GM21390 (cell line): ENCODE results near the gene TMEM175.

Experiments
- ATAC-seq: cut with Tn5 transposase; IDR thresholded peaks from one replicate; pipeline ENCODE4 v1.9.1; 2021; ENCODE audit not compliant: unreplicated experiment

TMEM175 gene

DNA sequence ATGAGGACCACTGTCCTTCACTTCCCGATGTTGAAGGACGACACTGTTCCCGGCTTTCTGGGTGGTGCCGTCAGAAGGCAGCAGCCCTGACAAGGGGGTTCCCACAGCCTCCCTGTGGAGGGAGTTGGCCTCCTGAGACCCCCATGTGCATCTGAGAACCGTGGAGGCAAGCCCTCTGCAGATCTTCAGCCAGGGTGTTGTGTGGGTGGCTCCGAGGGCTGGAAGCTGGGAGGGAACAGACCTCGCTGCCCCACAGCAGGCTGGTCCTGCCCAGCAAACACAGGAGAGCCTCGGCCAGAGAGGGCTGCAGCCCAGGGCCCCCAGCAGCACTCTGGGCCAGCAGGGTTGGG is 24.9 kb downstream of the TMEM175 start:
- ATAC-seq = no peak

DNA sequence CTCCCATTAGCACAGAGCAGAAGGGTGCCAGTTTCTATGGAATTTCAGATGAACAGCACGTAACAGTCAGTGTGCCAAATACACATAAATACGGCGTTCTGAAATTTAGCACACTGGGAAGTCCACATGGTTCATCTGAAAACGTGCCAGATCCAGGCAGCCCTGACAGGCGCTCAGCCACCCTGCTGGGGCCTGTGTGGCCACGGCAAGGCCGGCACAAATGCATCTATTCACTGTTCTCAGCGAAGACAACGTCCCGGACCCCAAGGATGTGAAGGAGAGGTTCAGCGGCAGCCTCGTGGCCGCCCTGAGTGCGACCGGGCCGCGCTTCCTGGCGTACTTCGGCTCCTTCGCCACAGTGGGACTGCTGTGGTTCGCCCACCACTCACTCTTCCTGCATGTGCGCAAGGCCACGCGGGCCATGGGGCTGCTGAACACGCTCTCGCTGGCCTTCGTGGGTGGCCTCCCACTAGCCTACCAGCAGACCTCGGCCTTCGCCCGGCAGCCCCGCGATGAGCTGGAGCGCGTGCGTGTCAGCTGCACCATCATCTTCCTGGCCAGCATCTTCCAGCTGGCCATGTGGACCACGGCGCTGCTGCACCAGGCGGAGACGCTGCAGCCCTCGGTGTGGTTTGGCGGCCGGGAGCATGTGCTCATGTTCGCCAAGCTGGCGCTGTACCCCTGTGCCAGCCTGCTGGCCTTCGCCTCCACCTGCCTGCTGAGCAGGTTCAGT is 25.5 kb downstream of the TMEM175 start:
- ATAC-seq = no peak

DNA sequence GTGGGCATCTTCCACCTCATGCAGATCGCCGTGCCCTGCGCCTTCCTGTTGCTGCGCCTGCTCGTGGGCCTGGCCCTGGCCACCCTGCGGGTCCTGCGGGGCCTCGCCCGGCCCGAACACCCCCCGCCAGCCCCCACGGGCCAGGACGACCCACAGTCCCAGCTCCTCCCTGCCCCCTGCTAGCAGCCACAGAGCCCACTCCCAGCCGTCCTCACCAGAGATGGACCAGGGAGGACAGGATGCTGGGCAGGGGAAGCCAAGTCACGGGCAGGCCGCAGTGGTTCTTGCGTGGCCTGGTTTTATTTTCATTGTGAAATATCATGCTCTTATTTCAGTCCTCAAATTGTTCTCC is 26.0 kb downstream of the TMEM175 start:
- no peak for ATAC-seq

DNA sequence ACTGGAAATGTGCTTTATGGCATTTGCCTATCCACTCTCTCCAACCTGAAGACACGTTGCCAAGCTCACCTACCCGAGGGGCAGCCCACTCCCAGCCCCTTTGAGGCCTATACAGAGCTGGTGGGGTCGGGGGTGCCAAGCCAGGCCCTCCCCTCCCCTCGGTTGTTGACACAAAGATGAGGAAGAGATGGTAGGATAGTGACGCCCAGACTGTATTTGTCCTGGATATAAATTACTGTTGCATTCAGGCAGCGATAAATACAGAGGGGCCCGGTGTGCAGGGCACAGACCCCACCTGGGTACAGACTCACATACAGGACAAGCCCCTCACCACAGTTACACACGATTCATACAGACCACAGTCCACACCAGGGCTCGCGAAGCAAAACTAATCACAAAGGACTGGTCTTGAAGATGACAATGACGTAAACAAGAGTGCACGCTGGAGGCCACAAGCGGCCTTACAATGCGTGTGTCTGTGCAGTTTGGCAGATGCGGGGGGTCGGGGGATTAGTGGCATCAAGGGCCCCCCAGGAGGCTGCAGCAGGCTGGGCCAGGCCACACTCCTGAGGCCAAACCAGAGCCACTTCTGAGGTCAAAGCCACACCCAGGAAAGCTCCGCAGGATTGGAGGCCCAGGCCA is 26.6 kb downstream of the TMEM175 start:
- no peak for ATAC-seq

DNA sequence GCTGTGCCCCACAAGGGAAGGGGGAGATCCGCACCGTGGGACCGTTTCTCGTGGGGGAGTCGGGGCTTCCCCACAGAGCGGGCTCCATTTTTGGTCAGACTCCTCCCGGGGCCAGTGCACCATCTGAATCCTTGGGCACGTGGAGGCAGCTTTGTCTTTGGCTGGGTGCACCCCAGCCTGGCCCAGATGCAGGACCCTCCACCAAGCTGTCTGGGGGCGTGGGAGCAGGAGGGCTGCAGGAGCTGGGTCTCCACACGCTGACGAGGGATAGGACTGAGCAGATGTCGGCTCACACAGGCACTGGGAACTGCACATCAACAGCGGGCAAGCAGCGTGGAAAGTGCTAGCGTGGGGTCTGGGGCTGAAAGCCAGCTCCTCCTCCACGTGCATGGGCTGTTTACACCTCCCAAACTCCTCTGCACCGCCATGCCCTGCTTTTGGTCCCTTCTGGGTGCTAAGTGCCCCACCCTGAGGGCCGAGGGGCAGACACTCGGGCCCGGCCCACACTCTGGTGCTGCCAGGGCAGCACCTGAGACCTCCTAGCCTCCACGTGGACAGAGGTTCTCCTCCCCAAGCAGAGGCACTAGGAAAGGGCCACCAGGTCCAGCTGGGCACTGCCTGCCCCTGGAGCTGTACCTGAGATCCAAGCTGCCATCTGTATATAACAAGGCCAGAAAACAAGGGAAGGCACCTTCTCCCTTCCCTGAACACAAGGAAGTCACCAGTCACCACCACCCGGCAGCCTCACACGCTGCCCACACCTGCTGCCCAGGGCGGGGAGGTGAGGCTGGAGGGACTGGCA is 27.3 kb downstream of the TMEM175 start:
- no peak for ATAC-seq

DNA sequence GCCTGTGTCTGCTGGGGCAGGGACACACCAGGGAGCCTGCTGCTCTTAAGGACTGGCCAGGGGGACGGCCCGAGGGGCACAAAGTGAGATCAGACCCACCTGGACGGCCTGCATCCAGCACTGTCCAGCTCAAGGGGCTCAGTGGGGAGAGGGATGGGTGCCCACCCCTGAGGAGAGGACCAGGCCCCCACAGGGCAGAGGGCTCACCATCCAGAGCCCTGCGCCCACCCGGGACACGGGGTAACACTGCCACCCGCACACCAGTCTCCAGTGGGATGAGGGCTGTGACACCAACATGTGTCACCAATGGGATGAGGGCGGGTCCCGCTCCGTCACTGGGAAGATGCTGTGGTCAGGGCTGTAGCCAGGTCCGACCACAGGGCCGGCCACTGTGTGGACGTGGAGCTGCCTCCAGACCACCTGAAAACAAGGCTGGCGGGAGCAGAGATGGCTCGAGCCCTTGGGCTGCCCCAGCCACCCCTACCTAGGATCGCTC is 27.9 kb downstream of the TMEM175 start:
- no peak for ATAC-seq

DNA sequence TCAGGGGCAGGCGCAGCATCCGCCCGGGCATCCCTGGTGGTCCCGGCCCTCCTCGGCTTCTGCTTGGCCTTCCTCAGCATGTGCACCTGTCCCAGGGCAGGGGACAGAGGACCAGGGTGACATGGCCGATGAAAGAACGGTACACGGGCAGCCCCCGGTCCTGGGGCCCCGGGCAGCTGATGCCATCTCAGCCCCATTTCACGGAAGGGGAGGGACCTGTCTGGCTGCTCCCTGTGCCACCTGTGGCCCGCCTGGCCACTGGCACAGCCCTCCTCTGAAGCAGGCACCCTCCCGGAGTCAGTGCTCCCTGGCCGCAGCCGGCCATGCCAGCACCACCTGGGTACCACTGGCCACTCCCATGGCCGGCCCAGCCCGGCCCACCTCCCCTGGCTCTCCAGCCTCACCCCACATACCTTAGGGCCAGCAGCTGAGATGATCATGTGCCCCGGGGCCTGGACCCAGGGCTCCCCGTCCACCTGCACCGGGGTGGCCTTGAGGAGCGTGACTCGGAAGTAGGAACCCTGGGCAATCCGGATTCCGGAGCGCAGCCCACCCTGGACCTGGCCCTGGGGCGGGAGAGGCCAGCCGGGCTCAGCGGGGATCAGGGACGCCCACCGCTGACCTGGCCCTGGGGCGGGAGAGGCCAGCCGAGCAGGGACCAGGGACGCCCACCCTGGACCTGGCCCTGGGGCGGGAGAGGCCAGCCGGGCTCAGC is 28.5 kb downstream of the TMEM175 start:
- no peak for ATAC-seq

DNA sequence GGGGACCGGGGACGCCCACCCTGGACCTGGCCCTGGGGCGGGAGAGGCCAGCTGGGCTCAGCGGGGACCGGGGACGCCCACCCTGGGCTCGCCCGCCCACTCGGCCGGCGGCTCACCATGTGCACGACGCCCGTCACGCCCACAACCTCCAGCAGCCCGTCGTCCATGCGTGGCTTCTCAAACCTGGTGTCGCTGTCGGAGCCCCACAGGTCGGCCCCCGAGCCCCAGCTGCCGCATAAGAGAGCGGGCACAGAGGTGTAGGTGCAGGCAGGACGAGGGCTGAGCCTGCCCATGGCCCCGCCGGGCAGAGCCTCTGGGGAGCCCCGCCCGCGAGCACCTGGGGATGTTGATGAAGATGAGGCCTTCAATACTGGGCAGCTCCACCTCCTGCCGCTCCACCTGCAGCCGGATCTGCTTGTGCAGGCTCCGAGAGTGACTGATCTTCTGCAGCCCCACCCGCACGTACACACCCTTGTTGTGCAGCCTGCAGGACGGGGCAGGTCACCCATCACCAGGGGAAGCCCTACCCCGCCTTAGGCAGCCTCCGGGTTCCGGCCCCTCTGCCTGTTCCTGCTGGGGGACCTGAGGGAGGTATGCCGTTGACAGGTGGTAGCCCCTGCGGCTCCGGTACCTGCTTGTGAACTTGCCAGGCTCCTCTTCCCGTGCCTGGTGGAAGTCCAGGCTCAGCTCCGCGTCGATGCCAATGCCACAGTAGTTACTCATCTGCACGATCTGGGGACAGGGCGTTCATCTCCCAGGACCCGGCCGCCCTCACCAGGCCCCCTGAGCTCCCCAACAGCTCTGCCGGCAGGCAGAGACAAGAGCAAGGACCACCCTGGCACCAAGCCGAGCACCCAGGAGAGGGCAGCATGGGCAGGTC is 29.3 kb downstream of the TMEM175 start:
- ATAC-seq = no peak

DNA sequence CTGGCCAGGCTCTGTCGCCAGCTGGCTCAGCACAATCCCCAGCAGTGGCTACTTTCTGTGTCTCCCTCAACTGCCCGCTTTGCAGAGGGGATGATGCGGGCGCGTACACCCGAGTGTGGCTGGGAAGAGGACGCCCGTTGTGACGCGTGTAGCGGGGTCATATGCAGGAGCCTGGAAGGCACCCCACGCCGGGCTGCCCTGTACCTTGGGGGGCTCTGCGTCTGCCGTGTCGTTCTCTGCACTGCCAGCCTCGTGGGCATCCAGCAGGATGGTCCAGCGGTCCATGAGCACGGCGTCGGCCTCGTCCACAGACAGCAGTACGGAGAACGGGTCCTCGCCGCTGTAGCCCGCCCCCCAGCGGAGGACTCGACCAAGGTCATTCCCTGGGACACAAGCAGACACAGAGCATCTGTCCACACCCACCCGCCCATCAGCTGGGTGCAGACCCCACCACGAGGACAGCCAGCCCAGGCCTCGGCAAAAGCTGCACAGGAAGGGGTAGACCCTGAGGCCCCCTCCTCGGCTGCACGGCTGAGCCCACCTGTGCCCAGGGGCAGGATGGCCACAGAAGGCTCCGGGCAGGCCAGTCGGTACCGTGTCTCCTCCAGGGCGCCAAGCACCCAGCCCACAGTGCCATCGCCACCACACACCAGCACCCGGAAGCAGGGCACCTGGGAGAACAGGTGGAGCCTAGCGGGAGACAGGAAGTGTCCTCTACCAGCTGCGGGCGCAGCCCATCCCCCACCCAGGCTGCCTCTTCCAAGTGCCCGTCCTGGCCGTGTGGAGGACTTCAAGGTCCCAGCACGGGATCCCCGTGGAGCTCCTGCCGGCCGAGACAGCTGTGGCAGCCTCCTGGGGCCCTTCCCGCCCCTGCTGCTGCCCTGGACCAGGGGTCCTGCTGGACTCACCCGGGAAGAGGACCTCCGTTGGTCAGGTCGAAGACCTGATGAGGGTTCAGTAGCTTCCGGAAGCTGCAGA is 30.3 kb downstream of the TMEM175 start:
- ATAC-seq = no peak

DNA sequence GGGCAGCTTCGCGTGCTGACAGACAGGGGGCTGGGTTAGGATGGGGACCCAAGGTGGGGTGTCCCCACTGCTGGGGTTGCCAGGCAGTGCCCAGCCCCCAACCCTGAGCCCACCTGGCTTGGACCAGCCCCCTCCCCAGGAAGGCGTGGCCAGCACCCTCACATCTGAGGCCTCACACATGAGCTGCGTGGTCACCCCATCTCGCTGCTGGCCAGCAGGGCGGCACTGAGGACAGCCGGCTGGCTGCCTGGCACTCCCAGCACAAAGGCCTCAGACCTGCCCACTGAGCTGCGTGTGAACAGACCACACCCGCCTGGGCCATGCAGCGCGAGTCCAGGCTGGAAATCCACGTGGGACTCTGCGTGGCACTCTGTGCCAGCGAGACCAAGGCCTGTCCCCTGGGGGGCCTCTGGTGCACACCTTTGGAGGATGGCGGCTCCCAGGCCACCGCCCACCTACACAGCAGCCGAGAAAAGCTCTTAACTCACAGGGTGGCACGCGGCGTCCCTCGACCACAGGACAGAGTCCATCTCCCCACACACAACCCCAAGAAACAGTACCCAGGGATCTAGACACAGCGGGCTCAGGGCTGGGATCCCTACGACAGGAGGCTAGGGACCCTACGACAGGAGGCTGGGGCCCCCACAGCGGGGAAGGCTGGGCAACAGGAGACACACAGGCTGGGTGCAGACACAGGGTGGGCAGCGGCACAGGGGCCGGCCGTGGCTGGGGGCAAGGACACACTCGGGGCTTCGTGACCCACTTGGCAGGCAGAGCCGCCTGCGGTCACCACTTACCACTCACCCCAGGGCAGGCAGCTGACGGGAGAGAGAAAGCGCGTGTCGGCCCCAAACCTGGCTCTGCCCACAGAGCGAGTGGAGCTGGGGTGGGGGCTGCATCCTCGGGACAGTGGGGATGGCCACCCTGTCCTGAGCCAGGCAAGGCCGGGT is 31.3 kb downstream of the TMEM175 start:
- no peak for ATAC-seq

DNA sequence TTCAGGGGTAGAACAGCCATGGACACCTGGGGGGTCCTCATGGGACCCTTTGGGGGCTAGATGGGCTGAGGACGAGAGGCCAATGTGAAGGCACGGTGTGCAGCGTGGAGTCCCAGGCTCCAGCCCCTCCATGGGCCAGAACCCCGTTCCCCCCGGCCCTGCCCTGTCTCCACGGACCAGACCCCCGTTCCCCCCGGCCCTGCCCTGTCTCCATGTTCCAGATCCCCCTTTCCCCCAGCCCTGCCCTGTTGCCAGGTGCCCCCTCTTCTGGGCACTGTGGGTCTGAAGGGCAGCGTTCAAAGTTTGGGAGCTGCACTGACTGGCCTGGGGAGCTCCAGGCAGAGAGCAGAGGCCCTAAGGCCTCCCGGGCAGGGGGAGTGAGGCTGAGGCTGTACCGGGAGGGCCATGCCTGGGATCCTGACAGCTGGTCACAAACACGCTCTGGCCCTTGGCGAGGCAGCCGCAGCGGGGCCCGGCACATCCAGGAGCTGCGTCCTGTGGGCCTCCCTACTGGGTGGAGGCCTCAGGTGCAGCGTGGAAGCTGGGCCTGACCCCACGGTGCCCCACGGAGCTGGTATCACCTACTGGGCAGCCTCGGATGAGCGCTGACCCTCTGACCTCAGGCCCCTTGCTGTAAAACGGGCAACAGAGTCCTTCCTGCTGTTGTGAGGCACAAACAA is 32.2 kb downstream of the TMEM175 start:
- ATAC-seq = no peak

DNA sequence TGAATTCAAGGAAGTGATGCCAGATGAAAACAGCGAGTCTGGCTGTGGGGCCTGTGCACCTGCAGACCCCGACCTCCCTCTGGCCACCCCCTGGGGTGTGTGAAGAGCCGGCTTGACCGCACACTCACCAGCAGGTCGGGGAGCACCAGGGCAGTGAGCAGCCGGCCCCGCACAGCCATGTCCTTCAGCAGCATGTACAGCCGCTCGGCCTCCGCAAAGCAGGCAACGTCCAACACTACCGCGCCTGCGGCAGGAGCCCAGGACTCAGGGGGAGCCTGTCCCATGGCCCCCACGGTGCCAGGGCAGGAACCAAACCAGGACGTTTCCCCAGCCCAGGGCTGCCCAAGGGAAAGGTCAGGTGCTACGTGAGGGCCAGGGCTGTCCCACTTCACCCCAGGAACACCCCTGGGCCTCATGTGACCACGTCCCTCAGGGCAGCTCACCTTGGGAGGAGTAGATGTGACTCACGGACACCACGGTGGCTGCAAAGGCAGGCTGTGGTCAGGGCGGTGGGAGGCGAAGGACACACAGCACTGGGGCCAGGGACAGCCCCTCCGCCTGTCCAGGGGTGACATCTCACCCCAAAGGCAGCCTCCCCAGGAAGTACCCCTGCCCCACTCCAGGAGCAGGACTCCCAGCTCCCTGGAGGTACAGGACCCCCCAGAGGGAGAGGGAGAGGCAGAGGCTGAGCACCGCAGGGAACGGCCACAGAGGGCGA is 32.9 kb downstream of the TMEM175 start:
- ATAC-seq = no peak

DNA sequence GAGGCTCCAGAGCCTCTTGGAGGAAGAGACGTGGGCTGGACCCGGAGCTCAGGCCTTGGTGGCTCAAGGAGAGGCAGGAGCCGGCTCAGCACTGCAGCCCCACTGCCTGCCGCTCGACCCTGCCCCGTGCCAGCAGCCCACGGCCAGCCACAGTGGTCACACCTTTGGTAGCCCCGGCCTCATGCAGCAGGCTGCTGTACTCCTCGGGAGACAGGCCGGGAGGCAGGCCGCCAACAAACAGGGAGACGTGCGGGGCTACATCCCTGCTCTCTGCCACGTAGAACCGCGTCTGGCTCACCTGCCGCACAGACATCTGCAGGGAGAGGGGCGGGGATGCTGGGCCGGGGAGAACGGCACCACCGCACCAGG is 33.5 kb downstream of the TMEM175 start:
- no peak for ATAC-seq

DNA sequence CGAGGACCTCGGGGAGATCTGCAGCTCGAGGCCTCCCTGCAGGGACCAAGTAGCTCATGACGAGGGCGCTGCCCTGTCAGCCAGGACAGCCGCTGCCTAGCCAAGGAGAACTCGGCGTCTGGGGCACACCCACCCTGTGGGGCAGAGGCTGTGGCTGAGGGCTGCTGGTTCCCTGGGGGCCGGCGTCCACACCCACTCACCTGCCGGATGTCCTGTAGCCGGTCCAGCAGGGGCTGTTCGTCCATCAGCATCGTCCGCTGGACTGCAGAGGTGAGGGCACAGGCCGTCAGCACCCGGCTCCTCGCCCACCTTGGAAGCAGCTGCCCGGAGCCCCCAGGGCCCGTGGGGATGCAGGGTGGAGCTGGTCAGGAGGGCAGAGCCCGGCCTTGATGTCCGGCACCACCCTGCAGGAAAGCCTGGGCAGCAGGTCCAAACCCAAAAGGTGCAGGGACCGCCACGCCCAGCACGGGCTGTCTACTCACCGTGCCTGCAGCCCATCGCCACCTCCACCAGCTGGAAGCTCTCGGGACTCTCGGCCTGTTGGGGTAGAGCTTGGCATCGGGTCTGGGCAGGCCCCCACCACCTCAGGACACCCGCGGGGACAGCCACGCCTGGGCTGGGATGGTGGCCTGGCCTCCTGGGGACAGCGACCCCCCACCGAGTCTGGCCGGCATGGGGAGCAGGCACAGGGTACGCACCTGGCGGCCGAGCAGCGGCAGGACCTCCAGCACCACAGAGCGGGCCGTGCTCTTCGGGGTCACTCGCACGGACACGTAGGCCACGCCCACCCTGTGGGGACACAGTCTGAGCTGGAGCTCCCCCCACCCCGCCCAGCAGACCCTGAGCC is 34.2 kb downstream of the TMEM175 start:
- ATAC-seq = no peak

DNA sequence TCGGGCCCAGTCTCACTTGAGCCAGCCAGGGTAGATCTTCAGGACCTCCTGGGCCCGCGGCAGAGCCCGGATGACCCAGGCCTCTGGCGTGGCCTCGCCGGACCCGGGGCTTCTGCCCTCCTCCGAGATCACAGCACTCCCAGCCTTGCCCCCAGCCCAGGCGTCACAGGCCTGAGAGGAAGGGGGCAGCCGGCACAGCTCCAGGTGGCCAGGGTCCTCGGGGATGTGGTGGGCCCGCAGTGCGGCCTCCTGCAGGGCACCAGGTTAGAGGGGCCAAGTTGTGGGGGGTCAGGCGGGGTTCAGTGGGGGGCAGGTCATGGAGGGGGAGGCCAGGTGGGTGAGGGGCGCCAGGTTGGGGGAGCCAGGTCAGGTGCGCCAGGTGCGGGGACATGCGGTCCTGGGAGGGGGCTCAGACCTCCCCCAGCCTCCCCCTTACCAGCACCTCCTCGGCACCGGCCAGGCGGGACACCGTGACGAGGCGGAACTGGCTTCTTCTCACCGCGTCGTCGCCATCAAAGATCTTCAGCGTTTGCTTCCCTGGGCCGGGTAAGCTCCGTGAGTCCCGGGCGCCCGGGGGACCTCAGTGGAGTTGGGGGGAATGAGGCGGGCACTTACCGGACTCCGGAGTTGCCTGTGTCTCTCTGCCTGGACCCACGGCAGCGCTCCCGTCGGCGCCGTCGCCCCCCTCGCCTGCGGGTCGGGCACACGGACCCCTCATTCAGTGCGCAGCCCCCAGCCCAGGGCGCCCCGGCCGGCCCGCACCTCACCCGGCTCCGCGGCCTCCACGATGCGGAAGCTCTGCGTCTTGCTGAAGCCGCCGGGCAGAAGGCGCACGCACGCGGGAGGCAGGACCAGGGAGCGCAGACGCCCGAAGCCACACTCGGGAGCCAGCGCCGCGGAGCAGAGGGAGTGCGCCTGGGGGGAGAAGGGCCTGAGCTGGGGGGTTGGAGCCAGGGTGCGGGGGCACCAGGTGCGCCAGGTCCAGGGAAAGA is 35.1 kb downstream of the TMEM175 start:
- ATAC-seq = no peak
